IPS-20b (cell line): ENCODE measurements around the gene GNPAT.

Source experiments
- H3K27ac ChIP-seq: one replicate; pipeline ENCODE4 v1.5.1; 2013; ENCODE audit warnings: low read length
- H3K27me3 ChIP-seq: 2 replicates; pipeline ENCODE4 v1.6.1; 2013; ENCODE audit warnings: mild to moderate bottlenecking, low read length, inconsistent platforms; ENCODE audit not compliant: insufficient read depth
- H3K36me3 ChIP-seq: 2 replicates; pipeline ENCODE4 v1.6.1; 2013; ENCODE audit warnings: low read depth, mild to moderate bottlenecking, inconsistent platforms, low read length, moderate library complexity; ENCODE audit not compliant: insufficient read depth
- H3K4me1 ChIP-seq: 2 replicates; pipeline ENCODE4 v1.6.1; 2013; ENCODE audit warnings: mild to moderate bottlenecking, control low read depth, inconsistent platforms, low read length, moderate library complexity; ENCODE audit not compliant: insufficient read depth
- H3K4me3 ChIP-seq: 2 replicates; pipeline ENCODE4 v1.5.1; 2013; ENCODE audit warnings: mild to moderate bottlenecking, low read length, inconsistent platforms
- H3K9ac ChIP-seq: 2 replicates; pipeline ENCODE4 v1.6.1; 2013; ENCODE audit warnings: low read depth, mild to moderate bottlenecking, inconsistent platforms, low read length, moderate library complexity
- H3K9me3 ChIP-seq: 2 replicates; pipeline ENCODE4 v1.6.1; 2013; ENCODE audit warnings: mild to moderate bottlenecking, low read depth, low read length, inconsistent platforms; ENCODE audit not compliant: insufficient read depth

Gene GNPAT

DNA sequence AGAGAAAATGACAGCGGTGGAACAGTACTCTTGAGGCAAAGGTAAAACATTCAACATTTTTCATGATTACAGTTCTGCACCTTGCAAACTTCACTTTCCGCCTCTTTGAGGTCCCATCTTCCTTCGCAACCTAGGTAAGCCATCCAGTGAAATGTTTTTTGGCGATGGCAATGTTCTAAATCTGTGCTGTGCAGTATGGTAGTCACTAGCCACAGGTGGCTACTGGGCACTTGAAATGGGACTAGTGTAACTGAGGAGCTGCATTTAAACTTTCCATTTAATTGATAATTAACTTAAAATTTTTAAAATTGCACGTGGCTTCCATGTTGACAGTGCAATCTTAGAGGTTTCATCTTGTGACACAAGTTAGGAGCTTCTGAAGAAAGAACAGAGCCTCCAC lies 83.6 kb downstream of the GNPAT start:
- Histone ChIP-seq H3K4me3 (no peak overlapping the region), H3K9me3 (no peaks in the 10 kb centered on the region), H3K9ac (no peak overlapping the region), H3K27ac (no peak overlapping the region), H3K27me3 (no peaks in the 10 kb centered on the region), H3K36me3 (no peaks in the 10 kb centered on the region), H3K4me1 (no peaks in the 10 kb centered on the region)

DNA sequence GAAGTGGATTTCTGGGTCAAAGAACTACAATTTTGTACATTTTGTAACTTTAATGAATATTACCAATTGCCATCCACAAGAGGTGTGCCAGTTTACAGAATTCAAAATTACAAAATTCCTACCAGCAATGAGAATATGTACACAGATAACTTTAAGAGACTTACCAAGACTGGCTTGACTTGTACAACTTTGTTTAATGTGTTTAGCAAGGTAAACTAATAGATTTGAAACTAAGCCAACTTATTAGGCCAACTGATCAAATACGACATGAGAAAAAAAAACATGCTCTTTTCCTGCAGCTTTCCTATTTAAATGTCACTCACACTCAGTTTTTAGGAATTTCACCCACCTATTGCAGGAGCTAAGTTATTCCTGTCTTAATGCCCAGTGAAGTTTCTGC lies 85.2 kb downstream of the GNPAT start:
- Histone ChIP-seq H3K4me3 (no peak overlapping the region), H3K4me1 (no peaks in the 10 kb centered on the region), H3K9me3 (no peaks in the 10 kb centered on the region), H3K27ac (no peak overlapping the region), H3K9ac (no peak overlapping the region), H3K36me3 (no peaks in the 10 kb centered on the region), H3K27me3 (no peaks in the 10 kb centered on the region)
